Measurements from ENCODE around the gene KLHDC8A. TPM values are rescaled to one million over a fixed set of nuclear protein-coding genes. Genes with fewer than 3 reads are reported as not detected.

Gene KLHDC8A
- total RNA-seq, 1 experiment from 2014 or later: 0.49 TPM

- RAD21 ChIA-PET (ENCODE audit: low non-redundant PET in 1 of 2, low total read pairs in 2 of 2, uncharacterized antibody in 2 of 2, unreplicated experiment in 2 of 2): no interaction called here
Observed at GRCh38 chr1:205296154-205296553, 60.6 kb downstream of the KLHDC8A start.

GRCh38 chr1:205294934-205295333, 61.8 kb downstream of the KLHDC8A start:
- no peaks in the 10 kb centered on the region for H3K36me3 ChIP-seq (ENCODE audit: control insufficient read depth in 1 of 2, insufficient read depth in 2 of 2, low read length in 2 of 2)
- DNase-seq (ENCODE audit: low read depth, low spot score): no peak
- no peaks in the 10 kb centered on the region for H3K79me2 ChIP-seq (ENCODE audit: insufficient read depth, low read length)
- peak overlapping the region; percentile 51 for H3K9ac ChIP-seq (ENCODE audit: low read length)
- RAD21 ChIA-PET (ENCODE audit: low non-redundant PET in 1 of 2, low total read pairs in 2 of 2, uncharacterized antibody in 2 of 2, unreplicated experiment in 2 of 2): interaction anchor here in 1 of 2 experiments (0.7 to 0.8 kb wide), 2 partner anchors 21 to 26 kb away, joined by 3 read pairs; no protein-coding TSS in a partner anchor
- peak overlapping the region; percentile 66 for H2AFZ ChIP-seq (ENCODE audit: low read depth, low read length, poor library complexity, severe bottlenecking)
- intact Hi-C loops (cut with micrococcal nuclease): no loop called here
- H3K27ac ChIP-seq (ENCODE audit: low read depth, low read length): peak overlapping the region; percentile 41
- no peaks in the 10 kb centered on the region for H3K9me2 ChIP-seq (ENCODE audit: insufficient read depth)
- no peak for TF ChIP-seq ELF1 (IDR thresholded peaks at IDR 0.05; ENCODE audit: borderline replicate concordance, low read depth)
- TF ChIP-seq TCF7L2 (IDR thresholded peaks at IDR 0.05; ENCODE audit: borderline replicate concordance, extremely low read depth, insufficient read depth, insufficient read length): no peak
- peaks cover 44 to 80% of the 10 kb centered on the region in 2 experiments for H3K4me1 ChIP-seq (ENCODE audit: control insufficient read depth in 1 of 2, insufficient read depth in 2 of 2, low read length in 2 of 2)
- CTCF ChIA-PET: interaction anchor here (1.0 to 1.5 kb wide), 3 partner anchors 10 to 24 kb away, joined by 3 to 6 read pairs (median 4); no protein-coding TSS in a partner anchor
- POLR2A ChIA-PET: no interaction called here
- BruUV-seq (replicated peaks): no TSS peak
- no peaks in the 10 kb centered on the region for H3K9me3 ChIP-seq (ENCODE audit: control insufficient read depth in 1 of 2, insufficient read depth in 1 of 2, low read depth in 1 of 2, low read length in 2 of 2)
- no peak for ATAC-seq
- H3K4me2 ChIP-seq (ENCODE audit: low read length): peak overlapping the region; percentile 74
- peak overlapping the region in 1 of 2 experiments; percentile 38; a peak in 1 of 4 replicates for H3K4me3 ChIP-seq (replicated peaks in 1 of 2; ENCODE audit: low read depth in 1 of 2, low read length in 2 of 2)
- no peaks in the 10 kb centered on the region for H4K20me1 ChIP-seq (ENCODE audit: insufficient read depth)
- H3K27me3 ChIP-seq (ENCODE audit: insufficient read depth, low read length): no peaks in the 10 kb centered on the region

More at GRCh38 chr1:205296154-205296553, 60.6 kb downstream of the KLHDC8A start:
- TF ChIP-seq EZH2 (IDR thresholded peaks at IDR 0.05) (no peak), ELF1 (IDR thresholded peaks at IDR 0.05; ENCODE audit: borderline replicate concordance, low read depth) (no peak), POLR2AphosphoS5 (IDR thresholded peaks at IDR 0.05; ENCODE audit: low read depth, low read length) (no peak), ZNF274 (IDR thresholded peaks at IDR 0.05; ENCODE audit: low read depth, low read length) (no peak), RAD21 (IDR thresholded peaks at IDR 0.05; ENCODE audit: low read depth) (no peak), SRF (IDR thresholded peaks at IDR 0.05; ENCODE audit: low read depth) (no peak)
- ChIA-PET POLR2A (no interaction called here), CTCF (interaction anchor here (1.0 kb wide), 1 partner anchor 29 kb away, joined by 3 read pairs; no protein-coding TSS in a partner anchor)
- Histone ChIP-seq H3K9me2 (ENCODE audit: insufficient read depth) (no peaks in the 10 kb centered on the region), H3K9ac (ENCODE audit: low read length) (no peak overlapping the region), H4K20me1 (ENCODE audit: insufficient read depth) (no peaks in the 10 kb centered on the region), H2AFZ (ENCODE audit: low read depth, low read length, poor library complexity, severe bottlenecking) (no peak overlapping the region), H3K4me2 (ENCODE audit: low read length) (0 out of 2 replicates have a peak overlapping the region, but pooled peaks have one; percentile 74), H3K27ac (ENCODE audit: low read depth, low read length) (no peak overlapping the region), H3K9me3 (ENCODE audit: control insufficient read depth in 1 of 2, insufficient read depth in 1 of 2, low read depth in 1 of 2, low read length in 2 of 2) (no peaks in the 10 kb centered on the region), H3K36me3 (ENCODE audit: control insufficient read depth in 1 of 2, insufficient read depth in 2 of 2, low read length in 2 of 2) (no peaks in the 10 kb centered on the region), H3K4me1 (ENCODE audit: control insufficient read depth in 1 of 2, insufficient read depth in 2 of 2, low read length in 2 of 2) (peaks cover 56 to 92% of the 10 kb centered on the region in 2 experiments), H3K27me3 (ENCODE audit: insufficient read depth, low read length) (no peaks in the 10 kb centered on the region), H3K79me2 (ENCODE audit: insufficient read depth, low read length) (no peaks in the 10 kb centered on the region), H3K4me3 (replicated peaks in 1 of 2; ENCODE audit: low read depth in 1 of 2, low read length in 2 of 2) (no peak overlapping the region)
- intact Hi-C loops (cut with micrococcal nuclease): no loop called here
- DNase-seq (ENCODE audit: low read depth, low spot score) (no peak), ATAC-seq (no peak)
- BruUV-seq (replicated peaks): no TSS peak
